Endometrium (tissue), 2 donors: ENCODE data around the gene CHD6.
"Not testable (repeated sequence)": the region's sequence is repeated elsewhere in the genome, so short reads cannot be mapped to it uniquely, and the experiment has no call there.

ENCODE experiments used
- FAIRE-seq: peaks from 2 replicates; lab custom pipeline; 2012; peaks lifted over from hg19 to GRCh38; lab: Jason Lieb, UNC
- donor health status: control.
- donor health status: control.

CHD6 gene

GRCh38 chr20:41538810-41539596 is 79.2 kb downstream of the CHD6 start:
- no peak for FAIRE-seq

GRCh38 chr20:41537865-41538264 is 80.3 kb downstream of the CHD6 start:
- no peak for FAIRE-seq

DNA sequence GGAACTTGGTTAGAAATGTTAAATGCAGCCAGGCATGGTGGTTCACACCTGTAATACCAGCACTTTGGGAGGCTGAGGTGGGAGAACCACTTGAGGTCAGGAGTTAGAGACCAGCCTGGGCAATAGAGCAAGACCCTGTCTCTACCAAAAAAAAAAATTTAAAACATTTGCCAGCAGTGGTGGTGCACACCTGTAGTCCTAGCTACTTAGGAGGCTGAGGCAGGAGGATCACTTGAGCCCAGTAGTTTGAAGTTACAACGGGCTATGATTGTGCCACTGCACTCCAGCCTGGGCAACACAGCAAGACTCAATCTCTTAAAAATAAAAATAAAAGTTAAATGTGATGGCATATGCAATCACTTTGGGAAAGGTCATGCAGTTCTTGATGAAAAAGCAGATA is 82.6 kb downstream of the CHD6 start:
- FAIRE-seq = not testable (repeated sequence)

DNA sequence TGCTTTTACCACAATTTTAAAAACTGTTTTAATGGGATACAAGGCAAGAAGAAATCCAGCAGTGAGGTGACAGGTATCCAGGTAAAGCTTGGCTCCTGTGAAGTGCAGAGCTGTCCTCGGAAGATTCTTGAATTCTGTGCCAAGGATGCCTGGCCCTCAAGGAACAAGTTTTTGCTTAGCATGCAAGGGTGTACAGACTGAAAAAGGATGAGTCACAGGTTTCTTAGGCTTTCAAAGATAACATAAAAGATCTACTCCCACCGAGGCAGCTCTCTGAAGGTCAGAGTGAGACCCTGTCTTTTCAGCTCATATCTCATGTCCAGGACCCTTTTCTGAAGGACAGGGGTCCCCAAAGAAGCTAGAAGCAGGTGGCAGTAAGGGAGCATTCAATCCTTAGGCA is 83.3 kb downstream of the CHD6 start:
- FAIRE-seq = no peak

DNA sequence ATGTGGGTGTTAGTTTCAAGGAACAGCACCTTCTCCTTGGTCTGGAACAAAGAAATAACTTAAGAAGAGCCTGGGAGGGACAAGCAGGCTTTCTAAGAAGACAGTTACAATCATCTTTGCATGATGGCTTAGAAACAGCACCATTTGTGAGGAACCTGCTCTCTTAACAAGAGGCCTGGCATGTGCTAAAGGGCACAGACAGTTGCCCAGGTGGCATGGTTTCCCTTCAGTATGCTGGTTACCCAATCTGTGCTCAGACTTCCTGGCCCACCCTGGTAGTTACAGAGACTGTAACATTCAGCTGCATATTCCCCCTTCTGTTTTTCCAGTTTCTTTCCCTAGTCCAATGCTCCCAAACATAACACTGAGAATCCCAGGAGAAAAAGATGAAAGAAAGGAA is 84.0 kb downstream of the CHD6 start:
- no peak for FAIRE-seq

DNA sequence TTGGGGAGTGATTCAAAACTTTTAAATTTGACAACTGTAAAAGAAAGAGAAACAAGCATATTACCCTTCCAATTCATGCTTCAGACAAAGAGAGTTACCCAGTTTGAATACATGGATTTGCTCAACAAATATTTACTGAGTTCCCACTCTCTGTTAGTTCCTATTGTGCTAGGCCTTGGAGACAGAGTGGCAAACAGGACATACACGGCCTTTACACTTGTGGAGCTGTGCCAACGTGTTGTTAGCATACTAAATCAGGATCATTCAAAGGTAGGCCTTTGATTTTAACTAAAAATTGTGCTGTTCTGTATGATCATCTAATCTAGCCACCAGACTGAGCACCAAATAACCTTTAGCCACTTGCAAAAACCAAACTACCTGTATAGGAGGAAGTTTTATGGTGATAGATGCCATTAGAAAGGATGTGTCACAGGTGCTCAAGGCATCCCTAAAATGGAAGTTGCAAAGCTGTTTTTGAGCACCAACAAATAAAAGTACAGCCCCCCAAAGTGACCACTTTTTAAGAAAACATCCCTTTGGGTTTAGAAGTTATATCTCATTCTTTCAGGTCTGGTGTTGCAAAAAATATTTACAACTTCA is 84.5 kb downstream of the CHD6 start:
- no peak for FAIRE-seq

DNA sequence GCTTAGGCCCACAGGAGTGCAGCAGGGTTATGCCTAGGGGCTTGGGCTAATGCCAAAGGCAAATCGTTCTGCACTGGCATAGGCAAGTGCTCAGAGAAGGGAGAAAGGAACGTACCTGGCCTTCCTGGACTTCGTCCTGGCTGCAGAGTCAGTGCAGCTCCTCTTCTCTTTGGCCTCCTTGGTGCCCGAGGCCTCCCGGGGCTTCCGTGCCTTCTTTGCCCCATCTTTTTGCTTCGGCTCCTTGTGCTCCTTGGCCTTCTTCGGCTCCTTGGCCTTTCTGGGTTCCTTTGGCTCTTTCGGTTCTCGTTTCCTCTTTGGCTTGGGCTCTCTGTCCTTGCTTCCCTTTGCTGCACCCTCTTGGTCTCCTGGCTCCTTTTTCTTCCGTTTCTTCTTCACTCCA is 85.2 kb downstream of the CHD6 start:
- FAIRE-seq = no peak

- FAIRE-seq = no peak
Observed at GRCh38 chr20:41531518-41532275, 86.5 kb downstream of the CHD6 start.

- no peak for FAIRE-seq
Observed at GRCh38 chr20:41530923-41531322, 87.3 kb downstream of the CHD6 start.

DNA sequence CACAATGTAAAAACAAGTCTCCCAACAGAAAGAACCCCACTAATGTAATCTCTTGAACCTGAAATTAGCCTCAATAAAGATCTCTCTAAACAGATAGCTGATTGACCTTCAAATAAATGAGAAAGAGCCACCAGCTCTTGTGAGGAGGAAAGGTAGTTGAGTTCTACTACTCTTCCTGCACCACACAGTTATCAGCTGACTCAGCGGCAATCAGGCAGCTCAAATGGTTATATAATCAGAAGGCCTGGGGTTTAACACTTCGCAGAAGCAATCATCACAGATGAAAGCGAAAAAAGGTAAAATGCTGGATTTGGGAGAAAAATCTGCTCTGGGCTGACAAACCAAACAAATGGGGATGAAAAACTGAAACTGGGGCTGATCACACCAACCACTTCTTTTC is 91.8 kb downstream of the CHD6 start:
- FAIRE-seq = no peak

GRCh38 chr20:41524980-41525613 is 93.1 kb downstream of the CHD6 start:
- FAIRE-seq = no peak

- no peak for FAIRE-seq
Observed at GRCh38 chr20:41523857-41524256, 94.3 kb downstream of the CHD6 start.

GRCh38 chr20:41513829-41514228 is 104.3 kb downstream of the CHD6 start:
- FAIRE-seq = no peak

GRCh38 chr20:41512624-41513023 is 105.6 kb downstream of the CHD6 start:
- FAIRE-seq = no peak

- no peak for FAIRE-seq
Observed at GRCh38 chr20:41510847-41511450, 107.2 kb downstream of the CHD6 start.

DNA sequence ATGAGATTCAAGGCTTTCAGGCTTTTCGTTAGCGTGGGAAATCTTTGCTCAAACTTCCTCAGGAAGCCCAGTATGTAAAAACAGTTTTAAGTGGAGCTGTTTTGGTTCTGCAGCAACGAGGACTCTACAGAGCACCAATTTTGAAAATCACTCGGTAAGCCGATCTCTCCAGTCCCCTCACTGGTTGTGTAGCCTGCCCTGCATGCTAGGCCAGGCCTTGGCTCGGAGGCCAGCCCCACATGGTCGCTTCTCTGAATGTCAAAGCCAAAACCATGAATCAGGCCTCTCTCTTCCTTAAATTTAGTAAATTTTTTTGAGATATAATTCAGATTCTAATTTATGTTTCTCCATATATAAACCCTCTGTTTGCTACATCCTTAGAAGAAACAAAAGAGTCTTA is 108.0 kb downstream of the CHD6 start:
- no peak for FAIRE-seq

- FAIRE-seq = no peak
Observed at GRCh38 chr20:41509316-41510200, 108.6 kb downstream of the CHD6 start.

GRCh38 chr20:41508335-41508734 is 109.8 kb downstream of the CHD6 start:
- FAIRE-seq = no peak

- no peak for FAIRE-seq
Observed at GRCh38 chr20:41507851-41508250, 110.3 kb downstream of the CHD6 start.

DNA sequence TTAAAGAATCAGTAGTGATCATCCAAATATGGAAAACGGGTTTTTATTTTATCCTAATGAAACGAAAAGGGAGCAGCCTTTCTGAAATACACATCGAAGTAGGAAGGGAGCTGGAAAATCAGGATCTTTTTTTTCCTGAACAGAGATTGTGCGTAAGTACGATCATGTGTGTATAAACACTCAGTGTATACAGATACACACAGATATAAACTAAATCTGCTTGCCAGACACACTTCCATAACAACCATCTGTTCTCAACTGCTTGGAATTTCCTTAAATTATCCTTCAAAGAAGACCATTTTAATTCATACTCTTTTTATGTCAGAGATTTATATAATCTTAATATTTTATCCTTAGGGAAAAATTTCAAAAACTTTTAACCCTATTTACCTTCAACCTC is 110.7 kb downstream of the CHD6 start:
- FAIRE-seq = no peak

GRCh38 chr20:41506192-41506915 is 111.8 kb downstream of the CHD6 start:
- FAIRE-seq = no peak
